SK-N-SH treated with all-trans-retinoic acid at 6 μM for 48 hours (cell line): ENCODE data around the gene QKI.

ENCODE experiments used
- ARNTL ChIP-seq: fragments of 450-650 bp; formaldehyde crosslinking; IDR thresholded peaks from 2 replicates; pipeline ENCODE4 v1.5.0; 2020; ENCODE audit warnings: low read depth, mild to moderate bottlenecking, moderate library complexity, borderline replicate concordance
- ZNF565 ChIP-seq: fragments of 450-650 bp; formaldehyde crosslinking; conservative IDR thresholded peaks from 2 replicates; pipeline ENCODE4 v1.5.0; 2020; ENCODE audit warnings: low read depth, mild to moderate bottlenecking, moderate library complexity
- ZNF8 ChIP-seq: fragments of 450-650 bp; formaldehyde crosslinking; IDR thresholded peaks from 2 replicates; pipeline ENCODE4 v1.5.0; 2020; ENCODE audit warnings: mild to moderate bottlenecking, moderate library complexity
- TF ChIP-seq, protein P1 (sequence below): fragments of 250-450 bp; sonication (Bioruptor Pico); IDR thresholded peaks from 2 replicates; pipeline ENCODE4 v1.5.1; 2020; ENCODE audit warnings: low read depth, mild to moderate bottlenecking, moderate library complexity

DNA sequence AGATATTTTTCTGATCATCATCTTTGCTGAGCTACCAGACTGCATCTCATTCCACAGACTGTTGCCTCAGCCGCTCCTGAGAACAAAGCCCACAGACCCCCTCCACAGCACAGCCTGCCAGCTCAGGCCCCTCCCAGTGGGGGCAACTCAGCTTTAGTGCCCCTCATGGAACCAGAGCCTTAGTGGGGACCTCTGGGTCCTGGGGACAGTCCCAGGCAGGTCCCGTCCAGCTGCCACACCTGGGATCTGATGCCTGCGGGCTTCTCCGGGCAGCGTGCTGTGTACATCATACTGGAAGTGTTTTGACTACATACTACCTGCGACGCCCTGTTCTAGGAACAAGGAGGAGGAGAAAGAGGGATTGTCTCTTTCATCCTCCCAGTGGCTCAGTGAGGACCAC, 38.3 kb upstream of the QKI start:
- TF ChIP-seq ZNF8 (CRISPR knock-in tag) (no peak), ARNTL (CRISPR knock-in tag) (no peak), ZNF565 (CRISPR knock-in tag) (no peak)
- TF ChIP-seq, protein P1, sequence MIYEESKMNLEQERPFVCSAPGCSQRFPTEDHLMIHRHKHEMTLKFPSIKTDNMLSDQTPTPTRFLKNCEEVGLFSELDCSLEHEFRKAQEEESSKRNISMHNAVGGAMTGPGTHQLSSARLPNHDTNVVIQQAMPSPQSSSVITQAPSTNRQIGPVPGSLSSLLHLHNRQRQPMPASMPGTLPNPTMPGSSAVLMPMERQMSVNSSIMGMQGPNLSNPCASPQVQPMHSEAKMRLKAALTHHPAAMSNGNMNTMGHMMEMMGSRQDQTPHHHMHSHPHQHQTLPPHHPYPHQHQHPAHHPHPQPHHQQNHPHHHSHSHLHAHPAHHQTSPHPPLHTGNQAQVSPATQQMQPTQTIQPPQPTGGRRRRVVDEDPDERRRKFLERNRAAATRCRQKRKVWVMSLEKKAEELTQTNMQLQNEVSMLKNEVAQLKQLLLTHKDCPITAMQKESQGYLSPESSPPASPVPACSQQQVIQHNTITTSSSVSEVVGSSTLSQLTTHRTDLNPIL (CRISPR knock-in tag), result no peak
